ENCODE data around the gene MLLT1.

DNA sequence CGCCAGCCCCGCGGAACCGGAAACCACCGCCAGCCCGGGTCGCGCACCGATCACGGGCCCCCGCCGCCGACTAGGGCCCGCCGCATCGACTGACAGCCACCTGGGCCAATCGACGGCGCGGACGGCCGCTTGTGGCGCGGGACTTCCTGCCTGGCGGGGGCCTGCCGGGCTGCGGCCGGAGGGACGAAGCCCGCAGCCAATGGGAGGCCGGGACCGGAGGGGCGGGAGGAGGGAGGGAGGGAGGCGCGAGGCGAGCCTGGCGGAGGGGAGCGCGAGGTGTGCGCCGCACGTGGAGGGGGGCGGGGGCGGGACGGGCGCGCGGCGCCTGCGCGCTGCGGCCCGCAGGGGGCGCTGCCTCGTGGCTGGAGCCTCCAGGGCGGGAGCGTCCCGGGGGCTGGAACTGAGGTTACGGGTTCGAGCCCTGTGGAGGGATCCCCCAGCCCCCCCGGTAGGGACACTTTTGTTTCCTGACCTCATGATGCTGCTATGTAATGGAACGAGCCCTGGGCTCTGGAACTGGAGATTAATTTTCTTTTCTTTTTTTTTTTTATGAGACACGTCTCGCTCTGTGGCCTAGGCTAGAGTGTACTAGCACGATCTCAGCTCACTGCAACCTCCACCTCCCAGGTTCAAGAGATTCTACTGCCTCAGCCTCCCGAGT is at the start of gene MLLT1:
- TF ChIP-seq CTCF (IDR thresholded peaks at IDR 0.05) (peak in 4 of 7 experiments; percentile 41 to 96 (median 82)), EP300 (IDR thresholded peaks at IDR 0.05) (no peak)

Measured in stomach (tissue), 4 donors.